OCI-LY7 (cell line): ENCODE results near the gene PPFIBP1.

Experiments used
- EZH2phosphoT487 ChIP-seq: fragments of 200-600 bp; sonication (generic); IDR thresholded peaks from 2 replicates; pipeline ENCODE4 v1.6.1; 2018; ENCODE audit warnings: low read depth, borderline replicate concordance, mild to moderate bottlenecking, mixed run types, antibody characterized with exemption, low read length, moderate library complexity, mixed read lengths
- TF ChIP-seq, protein P1 (sequence below): fragments of 200-600 bp; sonication (generic); conservative IDR thresholded peaks from 2 replicates; pipeline ENCODE4 v1.5.1; 2014; ENCODE audit warnings: mild to moderate bottlenecking, antibody characterized with exemption, low read length, moderate library complexity, mixed read lengths

DNA sequence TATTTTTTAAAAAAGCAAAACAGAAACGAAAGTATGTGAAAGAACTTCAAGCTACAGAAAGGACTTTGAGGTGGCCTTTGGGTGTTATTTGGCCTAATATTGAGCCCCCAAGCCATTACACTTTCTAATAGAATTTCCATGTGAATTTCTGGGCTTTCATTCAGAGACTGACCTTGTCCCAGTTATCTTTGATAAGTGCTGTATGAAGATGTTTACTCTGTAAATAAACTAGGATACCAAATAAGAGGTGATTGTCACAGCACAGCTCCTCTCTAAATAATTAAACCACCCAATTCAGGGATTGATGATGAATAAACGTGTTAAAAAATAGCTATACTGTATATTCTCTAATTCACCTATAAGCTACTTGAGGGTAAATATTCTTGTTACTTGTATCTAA lies 32.8 kb upstream of the PPFIBP1 start:
- TF ChIP-seq, protein P1, sequence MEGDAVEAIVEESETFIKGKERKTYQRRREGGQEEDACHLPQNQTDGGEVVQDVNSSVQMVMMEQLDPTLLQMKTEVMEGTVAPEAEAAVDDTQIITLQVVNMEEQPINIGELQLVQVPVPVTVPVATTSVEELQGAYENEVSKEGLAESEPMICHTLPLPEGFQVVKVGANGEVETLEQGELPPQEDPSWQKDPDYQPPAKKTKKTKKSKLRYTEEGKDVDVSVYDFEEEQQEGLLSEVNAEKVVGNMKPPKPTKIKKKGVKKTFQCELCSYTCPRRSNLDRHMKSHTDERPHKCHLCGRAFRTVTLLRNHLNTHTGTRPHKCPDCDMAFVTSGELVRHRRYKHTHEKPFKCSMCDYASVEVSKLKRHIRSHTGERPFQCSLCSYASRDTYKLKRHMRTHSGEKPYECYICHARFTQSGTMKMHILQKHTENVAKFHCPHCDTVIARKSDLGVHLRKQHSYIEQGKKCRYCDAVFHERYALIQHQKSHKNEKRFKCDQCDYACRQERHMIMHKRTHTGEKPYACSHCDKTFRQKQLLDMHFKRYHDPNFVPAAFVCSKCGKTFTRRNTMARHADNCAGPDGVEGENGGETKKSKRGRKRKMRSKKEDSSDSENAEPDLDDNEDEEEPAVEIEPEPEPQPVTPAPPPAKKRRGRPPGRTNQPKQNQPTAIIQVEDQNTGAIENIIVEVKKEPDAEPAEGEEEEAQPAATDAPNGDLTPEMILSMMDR: no peak
- TF ChIP-seq EZH2phosphoT487: no peak
